Calu3 (cell line): ENCODE data around the gene TCF7L2. TPM values are rescaled to one million over a fixed set of nuclear protein-coding genes. Genes with fewer than 3 reads are reported as not detected.

Experiments used
- BruUV-seq: library from RNA; stranded (reverse); fragments of 400-500 nt; replicated peaks from 2 replicates; lab custom pipeline; 2021; lab: Mats Ljungman, UMichigan
- CTCF ChIA-PET: fragments of 300-600 bp; sonication (Branson Sonifier 250); formaldehyde crosslinking; loops from one replicate; lab custom pipeline; 2022; ENCODE audit warnings: antibody characterized with exemption; lab: Charles Lee
- DNase-seq: peaks from one replicate; pipeline ENCODE4 v3.0.0; 2022
- H3K27ac Mint-ChIP-seq: one replicate; pipeline ENCODE4 v1.8.0; 2022; ENCODE audit warnings: mixed read lengths; ENCODE audit not compliant: unreplicated experiment
- H3K27me3 Mint-ChIP-seq: one replicate; pipeline ENCODE4 v1.8.0; 2022; ENCODE audit warnings: mixed read lengths; ENCODE audit not compliant: unreplicated experiment
- H3K36me3 Mint-ChIP-seq: one replicate; pipeline ENCODE4 v1.8.0; 2022; ENCODE audit warnings: mild to moderate bottlenecking, moderate library complexity, mixed read lengths; ENCODE audit not compliant: insufficient read depth, unreplicated experiment
- H3K4me1 Mint-ChIP-seq: one replicate; pipeline ENCODE4 v1.8.0; 2022; ENCODE audit warnings: mild to moderate bottlenecking, low read depth, mixed read lengths; ENCODE audit not compliant: unreplicated experiment
- H3K4me3 Mint-ChIP-seq: one replicate; pipeline ENCODE4 v1.8.0; 2022; ENCODE audit warnings: mild to moderate bottlenecking, low read depth, moderate library complexity, mixed read lengths; ENCODE audit not compliant: unreplicated experiment
- H3K9me3 Mint-ChIP-seq: one replicate; pipeline ENCODE4 v1.8.0; 2022; ENCODE audit warnings: low read depth, mixed read lengths; ENCODE audit not compliant: unreplicated experiment
- intact Hi-C: fragments of 100-400 bp; cut with micrococcal nuclease; formaldehyde crosslinking; loops from one replicate; pipeline ENCODE4 v1.10.0; 2022; ENCODE audit not compliant: unreplicated experiment
- total RNA-seq: library from RNA; stranded (reverse); gene quantifications from 2 replicates; pipeline ENCODE4 v1.2.3, GENCODE V29; 2022
- TF ChIP-seq, protein P1 (sequence below): fragments of 200-600 bp; IDR thresholded peaks from one replicate; pipeline ENCODE4 v1.8.0; 2022; ENCODE audit warnings: antibody characterized with exemption; ENCODE audit not compliant: unreplicated experiment

The TCF7L2 gene
- total RNA-seq, 1 experiment from 2014 or later, result 36.6 TPM

DNA sequence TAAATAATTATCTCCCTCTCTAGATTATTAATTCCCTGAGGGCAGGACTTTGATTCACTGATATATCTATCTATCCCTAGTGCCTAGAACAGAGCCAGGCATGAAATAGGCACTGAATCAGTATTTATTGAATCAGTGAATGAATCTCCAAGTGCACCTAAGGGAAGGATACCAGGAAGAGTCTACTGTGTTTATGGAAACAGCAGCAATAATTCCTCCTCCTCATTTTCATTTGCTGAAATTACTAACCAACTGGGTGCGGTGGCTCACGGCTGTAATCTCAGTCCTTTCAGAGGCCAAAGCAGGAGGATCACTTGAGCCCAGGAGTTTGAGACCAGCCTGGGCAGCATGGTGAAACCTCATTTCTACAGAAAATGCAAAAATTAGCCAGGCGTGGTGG is 161.2 kb downstream of the TCF7L2 start:
- intact Hi-C loops, result no loop called here
- CTCF ChIA-PET, result interaction anchor here (0.7 kb wide), 1 partner anchor 74 kb away, joined by 3 read pairs; no protein-coding TSS in a partner anchor
- no TSS peak for BruUV-seq
- TF ChIP-seq, protein P1, sequence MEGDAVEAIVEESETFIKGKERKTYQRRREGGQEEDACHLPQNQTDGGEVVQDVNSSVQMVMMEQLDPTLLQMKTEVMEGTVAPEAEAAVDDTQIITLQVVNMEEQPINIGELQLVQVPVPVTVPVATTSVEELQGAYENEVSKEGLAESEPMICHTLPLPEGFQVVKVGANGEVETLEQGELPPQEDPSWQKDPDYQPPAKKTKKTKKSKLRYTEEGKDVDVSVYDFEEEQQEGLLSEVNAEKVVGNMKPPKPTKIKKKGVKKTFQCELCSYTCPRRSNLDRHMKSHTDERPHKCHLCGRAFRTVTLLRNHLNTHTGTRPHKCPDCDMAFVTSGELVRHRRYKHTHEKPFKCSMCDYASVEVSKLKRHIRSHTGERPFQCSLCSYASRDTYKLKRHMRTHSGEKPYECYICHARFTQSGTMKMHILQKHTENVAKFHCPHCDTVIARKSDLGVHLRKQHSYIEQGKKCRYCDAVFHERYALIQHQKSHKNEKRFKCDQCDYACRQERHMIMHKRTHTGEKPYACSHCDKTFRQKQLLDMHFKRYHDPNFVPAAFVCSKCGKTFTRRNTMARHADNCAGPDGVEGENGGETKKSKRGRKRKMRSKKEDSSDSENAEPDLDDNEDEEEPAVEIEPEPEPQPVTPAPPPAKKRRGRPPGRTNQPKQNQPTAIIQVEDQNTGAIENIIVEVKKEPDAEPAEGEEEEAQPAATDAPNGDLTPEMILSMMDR, result no peak
- no peak overlapping the region for H3K27ac Mint-ChIP-seq
- no peaks in the 10 kb centered on the region for H3K9me3 Mint-ChIP-seq
- H3K4me3 Mint-ChIP-seq, result no peak overlapping the region
- H3K27me3 Mint-ChIP-seq, result no peaks in the 10 kb centered on the region
- DNase-seq, result no peak
- H3K4me1 Mint-ChIP-seq, result peaks cover 39% of the 10 kb centered on the region
- H3K36me3 Mint-ChIP-seq, result no peaks in the 10 kb centered on the region

DNA sequence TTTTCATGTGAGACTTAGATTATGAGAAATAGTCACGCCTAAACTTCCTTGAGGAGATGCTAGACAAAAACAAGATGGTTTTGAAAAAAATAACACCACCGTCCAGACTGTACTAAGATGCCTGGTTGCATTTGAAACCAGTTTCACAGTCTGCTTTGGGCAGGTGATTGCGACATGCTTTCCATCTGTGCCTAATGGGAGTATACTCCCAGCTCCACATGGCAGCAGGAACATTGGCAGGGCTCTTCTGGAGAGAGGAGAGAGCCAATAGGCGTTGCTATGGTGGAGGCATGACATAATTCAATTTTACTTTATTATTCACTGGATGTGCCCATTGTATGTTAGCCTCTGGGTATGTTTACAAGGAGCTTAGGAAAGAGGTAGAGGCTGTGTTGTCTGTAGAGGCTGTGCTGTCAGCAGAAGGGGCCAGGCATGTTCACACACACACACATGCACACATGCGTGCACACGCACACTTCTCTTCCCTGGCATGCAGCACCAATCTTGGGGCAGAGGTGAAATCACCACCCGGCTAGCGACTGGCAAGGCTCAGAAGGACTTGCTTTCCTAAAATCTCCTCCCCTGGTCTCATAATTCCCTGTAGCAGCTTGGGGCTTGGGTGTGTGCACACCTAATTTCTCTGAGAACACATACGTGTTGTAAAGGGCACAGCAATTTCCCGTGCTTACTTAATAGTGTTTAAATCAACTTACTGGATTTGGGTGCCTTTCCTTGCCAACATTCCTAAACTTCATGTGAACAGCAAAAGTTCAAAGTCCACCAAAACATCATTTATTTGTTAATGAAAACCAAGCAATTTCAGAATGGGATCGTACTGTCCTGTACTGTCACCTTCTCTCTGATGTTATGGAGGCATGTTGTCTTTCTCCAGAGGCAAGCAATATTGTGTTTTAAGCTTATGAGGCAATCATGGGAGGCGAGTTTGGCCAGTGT is 162.1 kb downstream of the TCF7L2 start:
- CTCF ChIA-PET, result no interaction called here
- Mint-ChIP-seq H3K4me3 (peak overlapping the region; percentile 26), H3K36me3 (peaks cover 2% of the 10 kb centered on the region), H3K27ac (peak overlapping the region; percentile 33), H3K4me1 (peaks cover 40% of the 10 kb centered on the region), H3K27me3 (no peaks in the 10 kb centered on the region), H3K9me3 (no peaks in the 10 kb centered on the region)
- DNase-seq, result no peak
- intact Hi-C loops, result no loop called here
- no TSS peak for BruUV-seq
- TF ChIP-seq, protein P1, result no peak

DNA sequence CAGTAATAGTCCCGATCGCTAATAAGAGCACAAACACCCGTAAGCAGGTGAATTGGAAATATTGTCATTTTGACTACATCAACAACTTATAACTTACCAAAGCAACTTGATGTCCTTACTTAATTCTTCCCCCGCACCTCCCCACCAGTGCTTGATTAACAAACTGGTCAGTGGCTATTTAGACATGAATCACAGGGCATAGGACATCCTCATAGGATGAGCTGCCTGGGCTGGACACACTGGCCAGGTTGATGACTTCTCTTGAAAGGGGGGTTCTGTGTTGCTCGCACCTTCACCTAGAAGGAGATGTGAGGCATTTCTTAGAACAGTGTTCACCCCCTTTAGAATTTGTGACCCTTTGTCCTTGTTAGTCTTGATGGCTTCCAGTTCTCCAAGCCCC is 163.2 kb downstream of the TCF7L2 start:
- intact Hi-C loops, result no loop called here
- H3K36me3 Mint-ChIP-seq, result peaks cover 6% of the 10 kb centered on the region
- DNase-seq, result no peak
- TF ChIP-seq, protein P1, result no peak
- no peaks in the 10 kb centered on the region for H3K27me3 Mint-ChIP-seq
- no peaks in the 10 kb centered on the region for H3K9me3 Mint-ChIP-seq
- peaks cover 51% of the 10 kb centered on the region for H3K4me1 Mint-ChIP-seq
- no TSS peak for BruUV-seq
- H3K4me3 Mint-ChIP-seq, result no peak overlapping the region
- no peak overlapping the region for H3K27ac Mint-ChIP-seq
- CTCF ChIA-PET, result no interaction called here

DNA sequence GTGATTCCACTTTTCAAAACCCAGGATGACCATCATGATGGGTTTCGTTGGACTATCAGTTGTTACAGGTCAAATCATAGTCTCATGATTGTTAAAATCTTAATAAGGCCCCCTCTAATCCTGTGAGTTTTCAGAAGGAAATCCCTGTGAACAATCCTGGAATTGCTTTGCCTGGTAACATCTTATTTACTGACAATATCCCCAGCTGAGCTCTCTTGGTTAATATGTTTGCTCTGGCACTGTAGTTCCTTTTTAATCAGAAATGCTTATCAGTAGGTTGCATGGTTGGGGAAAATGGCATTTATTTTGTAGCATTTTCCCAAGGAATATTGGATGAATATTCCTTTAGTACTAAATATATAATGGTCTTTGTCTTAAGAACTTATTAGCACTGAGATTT is 163.9 kb downstream of the TCF7L2 start:
- CTCF ChIA-PET, result no interaction called here
- no peak for DNase-seq
- no peaks in the 10 kb centered on the region for H3K27me3 Mint-ChIP-seq
- intact Hi-C loops, result no loop called here
- TF ChIP-seq, protein P1, result no peak
- no peaks in the 10 kb centered on the region for H3K9me3 Mint-ChIP-seq
- peaks cover 54% of the 10 kb centered on the region for H3K4me1 Mint-ChIP-seq
- peak overlapping the region; percentile 10 for H3K27ac Mint-ChIP-seq
- peaks cover 6% of the 10 kb centered on the region for H3K36me3 Mint-ChIP-seq
- no peak overlapping the region for H3K4me3 Mint-ChIP-seq
- BruUV-seq, result no TSS peak
